Tibial artery (tissue), 4 donors: Measurements from ENCODE around the gene SH3TC2.
A peak's percentile ranks its signal among the peaks of the same experiment; 100 is the strongest.

ENCODE experiments used
- DNase-seq, 2 donors: peaks; one replicate each; pipeline ENCODE4 v3.0.0-alpha.2; 2019
- H3K27ac ChIP-seq, 2 donors: fragments of 200-600 bp; sonication (generic) in 1 of 2; 1 replicate in 1 of 2; 2 replicates in 1 of 2; pipeline ENCODE4 v1.5.1; 2018 to 2019; ENCODE audit warnings: mild to moderate bottlenecking in 1 of 2
- H3K27me3 ChIP-seq, 2 donors: fragments of 200-600 bp; sonication (generic) in 1 of 2; one replicate each; pipeline versions ENCODE4 v1.5.1 to v1.6.0; 2016 to 2019
- H3K36me3 ChIP-seq, 3 donors: fragments of 200-600 bp; sonication (generic) in 2 of 3; one replicate each; pipeline ENCODE4 v1.5.1; 2016 to 2019; ENCODE audit warnings: mild to moderate bottlenecking in 2 of 3
- H3K4me1 ChIP-seq, 4 donors: fragments of 200-600 bp; sonication (generic) in 2 of 4; 1 replicate in 3 of 4; 2 replicates in 1 of 4; pipeline ENCODE4 v1.5.1; 2016 to 2019
- H3K4me3 ChIP-seq, 2 donors: fragments of 200-600 bp; sonication (generic) in 1 of 2; 1 replicate in 1 of 2; 2 replicates in 1 of 2; pipeline ENCODE4 v1.5.1; 2018 to 2019; ENCODE audit warnings: mild to moderate bottlenecking in 2 of 2
- H3K9me3 ChIP-seq, 3 donors: fragments of 200-600 bp; sonication (generic) in 1 of 3; one replicate each; pipeline ENCODE4 v1.5.1; 2016 to 2019
- CTCF ChIP-seq, 2 experiments: fragments of 200-600 bp in 1 of 2; fragments of 450-650 bp in 1 of 2; IDR thresholded peaks; one replicate each; pipeline ENCODE4 v1.5.1; 2017 to 2019; ENCODE audit warnings: antibody characterized with exemption in 2 of 2, mild to moderate bottlenecking in 1 of 2, moderate library complexity in 1 of 2
- intact Hi-C: fragments of 100-400 bp; cut with DNase I; formaldehyde crosslinking; loops from one replicate; pipeline ENCODE4 v1.15.0; 2023; ENCODE audit warnings: low total_unique reads

The SH3TC2 gene

GRCh38 chr5:148962761-148963324 lies 100.0 kb downstream of the SH3TC2 start:
- no peak overlapping the region for H3K27ac ChIP-seq
- intact Hi-C loops: no loop called here

GRCh38 chr5:148962200-148962550 lies 100.7 kb downstream of the SH3TC2 start:
- Histone ChIP-seq H3K4me3 (no peak overlapping the region), H3K9me3 (no peaks in the 10 kb centered on the region), H3K27ac (no peak overlapping the region), H3K36me3 (no peaks in the 10 kb centered on the region), H3K4me1 (peaks cover 0 to 23% (median 18%) of the 10 kb centered on the region in 4 donors), H3K27me3 (no peaks in the 10 kb centered on the region)
- no peak for DNase-seq
- intact Hi-C loops: no loop called here
- no peak for TF ChIP-seq CTCF (IDR thresholded peaks at IDR 0.05)

More at GRCh38 chr5:148962761-148963324, 100.0 kb downstream of the SH3TC2 start:
- Histone ChIP-seq H3K27me3 (no peaks in the 10 kb centered on the region), H3K4me3 (no peak overlapping the region), H3K36me3 (no peaks in the 10 kb centered on the region), H3K4me1 (peaks cover 0 to 30% (median 20%) of the 10 kb centered on the region in 4 donors), H3K9me3 (no peaks in the 10 kb centered on the region)
- DNase-seq: no peak
- no peak for TF ChIP-seq CTCF (IDR thresholded peaks at IDR 0.05)

GRCh38 chr5:148961261-148962199 lies 101.3 kb downstream of the SH3TC2 start:
- H3K27ac ChIP-seq: no peak overlapping the region

GRCh38 chr5:148960070-148960769 lies 102.6 kb downstream of the SH3TC2 start:
- intact Hi-C loops: no loop called here
- TF ChIP-seq CTCF (IDR thresholded peaks at IDR 0.05): no peak
- DNase-seq: no peak
- Histone ChIP-seq H3K27me3 (no peaks in the 10 kb centered on the region), H3K36me3 (no peaks in the 10 kb centered on the region), H3K4me3 (no peak overlapping the region), H3K4me1 (peaks cover 0 to 8% (median 3%) of the 10 kb centered on the region in 4 donors), H3K27ac (no peak overlapping the region), H3K9me3 (no peaks in the 10 kb centered on the region)

More at GRCh38 chr5:148961261-148962199, 101.3 kb downstream of the SH3TC2 start:
- H3K27me3 ChIP-seq: no peaks in the 10 kb centered on the region
- intact Hi-C loops: no loop called here
- H3K4me3 ChIP-seq: no peak overlapping the region
- no peak for DNase-seq
- no peaks in the 10 kb centered on the region for H3K9me3 ChIP-seq
- H3K36me3 ChIP-seq: no peaks in the 10 kb centered on the region
- peaks cover 0 to 19% (median 15%) of the 10 kb centered on the region in 4 donors for H3K4me1 ChIP-seq
- TF ChIP-seq CTCF (IDR thresholded peaks at IDR 0.05): no peak

GRCh38 chr5:148957591-148958202 lies 105.2 kb downstream of the SH3TC2 start:
- peak; percentile 57 to 59 for TF ChIP-seq CTCF (IDR thresholded peaks at IDR 0.05)
- H3K9me3 ChIP-seq: no peaks in the 10 kb centered on the region
- no peak overlapping the region for H3K4me3 ChIP-seq
- H3K4me1 ChIP-seq: peaks cover 0 to 5% (median 0%) of the 10 kb centered on the region in 4 donors
- no peak for DNase-seq
- intact Hi-C loops: no loop called here
- no peaks in the 10 kb centered on the region for H3K36me3 ChIP-seq
- no peaks in the 10 kb centered on the region for H3K27me3 ChIP-seq
- H3K27ac ChIP-seq: no peak overlapping the region
